Raji (cell line): ENCODE results near the gene PARVA.

ENCODE experiments used
- POLR2A ChIP-seq: IDR thresholded peaks from 2 replicates; pipeline ENCODE4 v1.6.1; 2011; ENCODE audit warnings: low read depth, low read length, control low read depth; ENCODE audit not compliant: insufficient read depth

Gene PARVA

GRCh38 chr11:12544986-12545775 lies 167.8 kb downstream of the PARVA start:
- TF ChIP-seq POLR2A, result no peak

- TF ChIP-seq POLR2A, result no peak
These were observed 168.8 kb downstream of the PARVA start for GRCh38 chr11:12546122-12546521.

GRCh38 chr11:12546660-12547059 lies 169.3 kb downstream of the PARVA start:
- no peak for TF ChIP-seq POLR2A

GRCh38 chr11:12547953-12548650 lies 170.7 kb downstream of the PARVA start:
- TF ChIP-seq POLR2A, result no peak

- no peak for TF ChIP-seq POLR2A
These were observed 175.3 kb downstream of the PARVA start for GRCh38 chr11:12552692-12553091.

GRCh38 chr11:12554122-12554521 lies 176.8 kb downstream of the PARVA start:
- no peak for TF ChIP-seq POLR2A

- TF ChIP-seq POLR2A, result no peak
These were observed 178.8 kb downstream of the PARVA start for GRCh38 chr11:12556155-12556554.

GRCh38 chr11:12556788-12557384 lies 179.5 kb downstream of the PARVA start:
- TF ChIP-seq POLR2A, result no peak

GRCh38 chr11:12559011-12559410 lies 181.6 kb downstream of the PARVA start:
- TF ChIP-seq POLR2A, result no peak

GRCh38 chr11:12560362-12560761 lies 183.0 kb downstream of the PARVA start:
- TF ChIP-seq POLR2A, result no peak

- no peak for TF ChIP-seq POLR2A
These were observed 183.5 kb downstream of the PARVA start for GRCh38 chr11:12560861-12561260.

GRCh38 chr11:12564012-12564411 lies 186.6 kb downstream of the PARVA start:
- TF ChIP-seq POLR2A, result no peak

GRCh38 chr11:12565406-12565805 lies 188.0 kb downstream of the PARVA start:
- TF ChIP-seq POLR2A, result no peak

GRCh38 chr11:12567746-12568460 lies 190.5 kb downstream of the PARVA start:
- TF ChIP-seq POLR2A, result no peak
